IPS-11a (cell line): ENCODE results near the gene ARHGAP42.

Experiments
- H3K4me3 ChIP-seq: one replicate; pipeline ENCODE4 v1.5.1; 2013; ENCODE audit warnings: low read depth, low read length, control low read depth

The ARHGAP42 gene

GRCh38 chr11:100827934-100828661 is 141.0 kb downstream of the ARHGAP42 start:
- H3K4me3 ChIP-seq: no peak overlapping the region

GRCh38 chr11:100830274-100830673 is 143.2 kb downstream of the ARHGAP42 start:
- H3K4me3 ChIP-seq: no peak overlapping the region

- H3K4me3 ChIP-seq: no peak overlapping the region
Observed at GRCh38 chr11:100830978-100831732, 144.1 kb downstream of the ARHGAP42 start.

GRCh38 chr11:100831929-100832494 is 144.9 kb downstream of the ARHGAP42 start:
- H3K4me3 ChIP-seq: no peak overlapping the region

GRCh38 chr11:100832829-100833228 is 145.7 kb downstream of the ARHGAP42 start:
- no peak overlapping the region for H3K4me3 ChIP-seq

GRCh38 chr11:100833276-100833675 is 146.2 kb downstream of the ARHGAP42 start:
- no peak overlapping the region for H3K4me3 ChIP-seq

GRCh38 chr11:100835854-100836253 is 148.8 kb downstream of the ARHGAP42 start:
- no peak overlapping the region for H3K4me3 ChIP-seq

GRCh38 chr11:100837311-100837710 is 150.2 kb downstream of the ARHGAP42 start:
- H3K4me3 ChIP-seq: no peak overlapping the region

GRCh38 chr11:100841711-100842407 is 154.8 kb downstream of the ARHGAP42 start:
- no peak overlapping the region for H3K4me3 ChIP-seq

GRCh38 chr11:100847696-100848216 is 160.7 kb downstream of the ARHGAP42 start:
- no peak overlapping the region for H3K4me3 ChIP-seq

GRCh38 chr11:100849009-100849900 is 162.2 kb downstream of the ARHGAP42 start:
- no peak overlapping the region for H3K4me3 ChIP-seq

- no peak overlapping the region for H3K4me3 ChIP-seq
Observed at GRCh38 chr11:100849901-100850235, 162.8 kb downstream of the ARHGAP42 start.

- no peak overlapping the region for H3K4me3 ChIP-seq
Observed at GRCh38 chr11:100851147-100851546, 164.1 kb downstream of the ARHGAP42 start.

- no peak overlapping the region for H3K4me3 ChIP-seq
Observed at GRCh38 chr11:100851584-100852152, 164.6 kb downstream of the ARHGAP42 start.

- H3K4me3 ChIP-seq: no peak overlapping the region
Observed at GRCh38 chr11:100855466-100856067, 168.5 kb downstream of the ARHGAP42 start.

- no peak overlapping the region for H3K4me3 ChIP-seq
Observed at GRCh38 chr11:100857236-100858005, 170.3 kb downstream of the ARHGAP42 start.

GRCh38 chr11:100860318-100861155 is 173.4 kb downstream of the ARHGAP42 start:
- H3K4me3 ChIP-seq: no peak overlapping the region

- H3K4me3 ChIP-seq: no peak overlapping the region
Observed at GRCh38 chr11:100861212-100861611, 174.1 kb downstream of the ARHGAP42 start.
